Upper lobe of right lung (tissue), 1 donor: ENCODE results near the gene ATP10A. TPM values are rescaled to one million over a fixed set of nuclear protein-coding genes. Genes with fewer than 3 reads are reported as not detected.

Experiments
- ATAC-seq: fragments of 200-7000 bp; cut with Tn5 transposase; one replicate; pipeline ENCODE4 v1.9.1; 2020; ENCODE audit warnings: mild to moderate bottlenecking, moderate library complexity
- DNase-seq: peaks from one replicate; pipeline ENCODE4 v3.0.0-alpha.2; 2020
- H3K27ac ChIP-seq: fragments of 200-600 bp; one replicate; pipeline ENCODE4 v1.8.0; 2022
- H3K27me3 ChIP-seq: fragments of 200-600 bp; one replicate; pipeline ENCODE4 v1.8.0; 2022; ENCODE audit warnings: mild to moderate bottlenecking
- H3K36me3 ChIP-seq: fragments of 200-600 bp; one replicate; pipeline ENCODE4 v1.8.0; 2022
- H3K4me1 ChIP-seq: fragments of 200-600 bp; one replicate; pipeline ENCODE4 v1.8.0; 2022
- H3K4me3 ChIP-seq: fragments of 200-600 bp; one replicate; pipeline ENCODE4 v1.8.0; 2022; ENCODE audit warnings: mild to moderate bottlenecking
- H3K9me3 ChIP-seq: fragments of 200-600 bp; one replicate; pipeline ENCODE4 v1.8.0; 2022
- CTCF ChIP-seq: fragments of 200-600 bp; IDR thresholded peaks from one replicate; pipeline ENCODE4 v1.8.0; 2022; ENCODE audit warnings: antibody characterized with exemption
- intact Hi-C: fragments of 100-400 bp; cut with DNase I; formaldehyde crosslinking; loops from one replicate; pipeline ENCODE4 v1.11.0; 2022
- total RNA-seq: library from RNA; stranded (reverse); fragmentation: NEBNext Ultra II Directional; extraction: Animal tissue kit (Norgen Biotek cat#: 25700); gene quantifications from one replicate; pipeline ENCODE4 v1.2.1, GENCODE V29; 2021
- donor health status: DM: no; HTN: yes; CAD: no; lungs with severe emphysema.

ATP10A gene
- total RNA-seq, 1 donor from 2014 or later, result 31.1 TPM

GRCh38 chr15:25737218-25737643 lies 125.9 kb downstream of the ATP10A start:
- Histone ChIP-seq H3K9me3 (no peaks in the 10 kb centered on the region), H3K4me1 (peaks cover 6% of the 10 kb centered on the region), H3K4me3 (no peak overlapping the region), H3K27me3 (no peaks in the 10 kb centered on the region), H3K27ac (no peak overlapping the region), H3K36me3 (no peaks in the 10 kb centered on the region)
- DNase-seq (no peak), ATAC-seq (no peak)
- TF ChIP-seq CTCF, result no peak
- intact Hi-C loops, result no loop called here

- H3K36me3 ChIP-seq, result no peaks in the 10 kb centered on the region
- DNase-seq, result no peak
- ATAC-seq, result no peak
- H3K4me3 ChIP-seq, result no peak overlapping the region
- H3K4me1 ChIP-seq, result peaks cover 6% of the 10 kb centered on the region
- H3K9me3 ChIP-seq, result no peaks in the 10 kb centered on the region
- intact Hi-C loops, result no loop called here
- H3K27ac ChIP-seq, result no peak overlapping the region
- TF ChIP-seq CTCF, result no peak
- H3K27me3 ChIP-seq, result no peaks in the 10 kb centered on the region
Measured at GRCh38 chr15:25736461-25736860, 126.7 kb downstream of the ATP10A start.

- TF ChIP-seq CTCF, result no peak
- no peaks in the 10 kb centered on the region for H3K9me3 ChIP-seq
- no peak overlapping the region for H3K4me3 ChIP-seq
- peaks cover 6% of the 10 kb centered on the region for H3K4me1 ChIP-seq
- H3K27ac ChIP-seq, result no peak overlapping the region
- intact Hi-C loops, result no loop called here
- H3K36me3 ChIP-seq, result no peaks in the 10 kb centered on the region
- no peak for DNase-seq
- ATAC-seq, result no peak
- H3K27me3 ChIP-seq, result no peaks in the 10 kb centered on the region
Measured at GRCh38 chr15:25735550-25736384, 127.4 kb downstream of the ATP10A start.

DNA sequence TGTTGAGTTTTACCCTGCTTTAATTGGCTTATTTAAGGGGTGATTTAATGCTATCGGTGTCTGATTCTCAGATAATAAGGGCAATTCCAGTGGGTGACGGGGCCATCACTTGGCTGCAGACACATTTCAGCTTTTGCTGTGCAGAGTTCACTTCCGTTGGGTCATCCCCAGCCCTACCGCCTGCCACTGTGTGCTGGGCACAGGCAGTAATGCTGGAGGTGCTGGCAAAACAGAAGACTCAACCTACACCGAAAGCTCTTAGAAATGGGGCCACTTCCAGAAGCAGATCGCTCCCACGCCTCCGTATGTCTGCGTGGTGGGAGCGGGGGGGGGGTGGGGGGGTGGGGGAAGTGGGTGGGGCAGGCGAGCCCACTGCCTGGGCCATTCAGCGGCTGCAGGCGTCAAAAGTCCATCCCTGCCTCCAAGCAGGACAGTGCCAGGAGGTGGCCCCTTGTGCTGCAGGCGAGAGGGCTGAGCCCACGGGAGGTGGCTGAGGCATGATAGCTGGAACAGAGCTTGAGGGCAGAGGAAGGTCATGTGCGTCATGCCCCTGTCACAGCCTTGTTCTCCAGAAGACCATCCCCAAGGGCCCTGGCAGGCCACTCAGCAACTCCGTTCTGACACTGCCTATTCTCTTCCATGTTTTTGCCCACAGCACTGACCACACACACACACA lies 128.3 kb downstream of the ATP10A start:
- no peak for ATAC-seq
- Histone ChIP-seq H3K4me3 (no peak overlapping the region), H3K4me1 (peaks cover 6% of the 10 kb centered on the region), H3K9me3 (no peaks in the 10 kb centered on the region), H3K36me3 (no peaks in the 10 kb centered on the region), H3K27ac (no peak overlapping the region), H3K27me3 (no peaks in the 10 kb centered on the region)
- no peak for TF ChIP-seq CTCF
- DNase-seq, result no peak
- intact Hi-C loops, result no loop called here

GRCh38 chr15:25733856-25734679 lies 129.1 kb downstream of the ATP10A start:
- DNase-seq, result no peak
- intact Hi-C loops, result no loop called here

More at GRCh38 chr15:25733856-25734679, 129.1 kb downstream of the ATP10A start:
- Histone ChIP-seq H3K4me1 (peaks cover 6% of the 10 kb centered on the region), H3K27ac (no peak overlapping the region), H3K36me3 (no peaks in the 10 kb centered on the region), H3K9me3 (no peaks in the 10 kb centered on the region), H3K4me3 (no peak overlapping the region), H3K27me3 (no peaks in the 10 kb centered on the region)
- no peak for TF ChIP-seq CTCF
- peak; percentile 21 for ATAC-seq
